Transverse colon (tissue), 4 donors: Measurements from ENCODE around the gene NDUFAF2.

Experiments
- CTCF ChIP-seq, 5 experiments: fragments of 200-600 bp in 3 of 5; fragments of 450-650 bp in 2 of 5; sonication (generic) in 3 of 5; IDR thresholded peaks; 1 replicate in 2 of 5; 2 replicates in 3 of 5; pipeline ENCODE4 v1.5.1; 2016 to 2017; ENCODE audit warnings: antibody characterized with exemption in 5 of 5, inconsistent platforms in 3 of 5, mild to moderate bottlenecking in 2 of 5, moderate library complexity in 1 of 5
- POLR2A ChIP-seq: fragments of 450-650 bp; IDR thresholded peaks from one replicate; pipeline ENCODE4 v1.6.1; 2016; ENCODE audit warnings: antibody characterized with exemption, mild to moderate bottlenecking, moderate library complexity
- POLR2AphosphoS5 ChIP-seq, 3 donors: sonication (generic); formaldehyde crosslinking; IDR thresholded peaks; one replicate each; pipeline ENCODE4 v1.6.1; 2016; ENCODE audit warnings: antibody characterized with exemption in 3 of 3

GRCh38 chr5:60978968-60979367 is 34.0 kb downstream of the NDUFAF2 start:
- no peak for TF ChIP-seq CTCF (IDR thresholded peaks at IDR 0.05)
- TF ChIP-seq POLR2AphosphoS5 (IDR thresholded peaks at IDR 0.05): no peak
- TF ChIP-seq POLR2A: no peak
